ENCODE results near the gene NUDT4B. TPM values are rescaled to one million over a fixed set of nuclear protein-coding genes. Genes with fewer than 3 reads are reported as not detected.
"Not testable (repeated sequence)": the region's sequence is repeated elsewhere in the genome, so short reads cannot be mapped to it uniquely, and the experiment has no call there.

Gene NUDT4B
- total RNA-seq (not detected), total RNA-seq (0 reads per million in 2 donors)

- H3K4me3 Mint-ChIP-seq; H3K9me3 ChIP-seq (ENCODE audit: control insufficient read depth, low read length, poor library complexity, severe bottlenecking); H3K27me3 Mint-ChIP-seq; H3K36me3 Mint-ChIP-seq (ENCODE audit: low read depth); H3K4me1 Mint-ChIP-seq; H3K27ac Mint-ChIP-seq; DNase-seq: not testable (repeated sequence)
- peak; percentile 72 for ATAC-seq
Measured at GRCh38 chr1:148748563-148749334, at the start of gene NUDT4B. Gene NUDT4B (plus strand): TSS chr1:148748774. CDS start chr1:148748953, 179 bp downstream.

- H3K36me3 Mint-ChIP-seq (ENCODE audit: low read depth); H3K4me3 Mint-ChIP-seq; DNase-seq; H3K4me1 Mint-ChIP-seq; H3K9me3 ChIP-seq (ENCODE audit: control insufficient read depth, low read length, poor library complexity, severe bottlenecking); H3K27ac Mint-ChIP-seq; H3K27me3 Mint-ChIP-seq: not testable (repeated sequence)
- peak; percentile 70 for ATAC-seq
Measured at GRCh38 chr1:148699357-148699756, 49.2 kb upstream of the NUDT4B start.

DNA sequence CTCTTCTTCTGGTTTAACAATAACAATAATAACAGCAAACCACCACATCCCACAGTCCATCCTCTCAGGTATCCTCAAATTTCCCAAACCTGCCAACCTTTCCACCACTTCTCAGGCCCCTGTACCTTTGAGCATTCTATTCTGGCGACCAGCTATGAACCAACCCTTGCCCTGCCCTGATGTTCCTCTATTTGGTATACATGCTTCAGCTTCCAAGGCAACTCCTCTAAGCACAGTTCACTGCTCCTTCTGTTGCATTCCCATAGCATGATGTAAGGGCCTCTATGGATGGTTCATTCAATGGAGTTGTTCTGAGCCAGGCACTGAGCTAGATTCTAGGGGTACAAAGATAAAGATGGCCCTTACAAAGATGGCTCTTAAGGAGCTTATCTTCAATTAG lies 46.3 kb upstream of the NUDT4B start:
- not testable (repeated sequence) for DNase-seq; H3K36me3 Mint-ChIP-seq (ENCODE audit: low read depth); H3K27ac Mint-ChIP-seq; H3K27me3 Mint-ChIP-seq; H3K4me1 Mint-ChIP-seq; H3K9me3 ChIP-seq (ENCODE audit: control insufficient read depth, low read length, poor library complexity, severe bottlenecking); H3K4me3 Mint-ChIP-seq; ATAC-seq

GRCh38 chr1:148703973-148704591 lies 44.5 kb upstream of the NUDT4B start:
- not testable (repeated sequence) for ATAC-seq; H3K27me3 Mint-ChIP-seq; H3K4me1 Mint-ChIP-seq; H3K4me3 Mint-ChIP-seq; H3K27ac Mint-ChIP-seq; H3K9me3 ChIP-seq (ENCODE audit: control insufficient read depth, low read length, poor library complexity, severe bottlenecking); H3K36me3 Mint-ChIP-seq (ENCODE audit: low read depth); DNase-seq

DNA sequence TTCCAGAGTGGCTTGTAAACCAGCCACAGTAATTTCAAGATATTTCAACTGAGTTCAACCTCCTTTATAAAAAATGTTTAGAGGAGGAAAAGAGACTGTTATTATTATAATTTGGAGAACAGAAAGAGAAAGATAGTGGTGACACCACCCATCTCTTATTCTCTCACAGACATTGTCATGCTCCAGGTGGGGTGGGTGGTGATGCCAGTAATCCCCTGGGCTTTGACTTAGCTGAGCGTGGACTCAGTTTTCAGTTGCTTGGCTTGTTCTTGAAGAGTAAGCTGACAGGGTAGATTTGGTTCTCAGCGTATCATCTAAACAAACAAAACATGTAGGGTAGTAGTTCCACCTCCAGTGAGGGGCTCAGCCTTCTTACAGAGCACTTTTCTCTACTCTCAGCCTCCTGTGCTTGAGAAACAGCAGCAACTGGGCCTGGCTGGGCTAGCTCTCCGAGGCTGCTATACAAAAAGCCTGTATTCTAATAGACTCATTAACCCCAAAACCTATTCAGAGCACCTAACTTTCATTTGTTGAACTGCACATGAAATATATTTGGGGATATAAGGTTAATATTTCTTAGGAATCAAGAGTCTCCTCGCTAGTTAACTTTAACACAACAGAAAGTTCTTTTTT lies 43.1 kb upstream of the NUDT4B start:
- H3K36me3 Mint-ChIP-seq (ENCODE audit: low read depth); H3K4me1 Mint-ChIP-seq; H3K27me3 Mint-ChIP-seq; H3K27ac Mint-ChIP-seq; H3K4me3 Mint-ChIP-seq; DNase-seq; H3K9me3 ChIP-seq (ENCODE audit: control insufficient read depth, low read length, poor library complexity, severe bottlenecking): not testable (repeated sequence)
- ATAC-seq = peak; percentile 66

- not testable (repeated sequence) for H3K36me3 Mint-ChIP-seq (ENCODE audit: low read depth); H3K4me3 Mint-ChIP-seq; DNase-seq; H3K4me1 Mint-ChIP-seq; H3K9me3 ChIP-seq (ENCODE audit: control insufficient read depth, low read length, poor library complexity, severe bottlenecking); ATAC-seq; H3K27me3 Mint-ChIP-seq; H3K27ac Mint-ChIP-seq
Measured at GRCh38 chr1:148708779-148709333, 39.7 kb upstream of the NUDT4B start.

- H3K4me1 Mint-ChIP-seq; H3K9me3 ChIP-seq (ENCODE audit: control insufficient read depth, low read length, poor library complexity, severe bottlenecking); H3K36me3 Mint-ChIP-seq (ENCODE audit: low read depth); H3K4me3 Mint-ChIP-seq; H3K27me3 Mint-ChIP-seq; DNase-seq; H3K27ac Mint-ChIP-seq: not testable (repeated sequence)
- peak; percentile 54 for ATAC-seq
Measured at GRCh38 chr1:148710772-148711523, 37.6 kb upstream of the NUDT4B start.

- not testable (repeated sequence) for DNase-seq; H3K4me3 Mint-ChIP-seq; H3K9me3 ChIP-seq (ENCODE audit: control insufficient read depth, low read length, poor library complexity, severe bottlenecking); H3K27ac Mint-ChIP-seq; H3K4me1 Mint-ChIP-seq; H3K27me3 Mint-ChIP-seq; H3K36me3 Mint-ChIP-seq (ENCODE audit: low read depth)
- ATAC-seq = peak; percentile 39
Measured at GRCh38 chr1:148712353-148712752, 36.2 kb upstream of the NUDT4B start.

- not testable (repeated sequence) for H3K27ac Mint-ChIP-seq; H3K4me1 Mint-ChIP-seq; DNase-seq; H3K36me3 Mint-ChIP-seq (ENCODE audit: low read depth); H3K27me3 Mint-ChIP-seq; ATAC-seq; H3K4me3 Mint-ChIP-seq; H3K9me3 ChIP-seq (ENCODE audit: control insufficient read depth, low read length, poor library complexity, severe bottlenecking)
Measured at GRCh38 chr1:148715518-148715917, 33.1 kb upstream of the NUDT4B start.

- not testable (repeated sequence) for H3K4me3 Mint-ChIP-seq; H3K27ac Mint-ChIP-seq; H3K9me3 ChIP-seq (ENCODE audit: control insufficient read depth, low read length, poor library complexity, severe bottlenecking); H3K4me1 Mint-ChIP-seq; DNase-seq; H3K27me3 Mint-ChIP-seq; H3K36me3 Mint-ChIP-seq (ENCODE audit: low read depth)
- ATAC-seq = peak; percentile 52
Measured at GRCh38 chr1:148716966-148717520, 31.5 kb upstream of the NUDT4B start.

DNA sequence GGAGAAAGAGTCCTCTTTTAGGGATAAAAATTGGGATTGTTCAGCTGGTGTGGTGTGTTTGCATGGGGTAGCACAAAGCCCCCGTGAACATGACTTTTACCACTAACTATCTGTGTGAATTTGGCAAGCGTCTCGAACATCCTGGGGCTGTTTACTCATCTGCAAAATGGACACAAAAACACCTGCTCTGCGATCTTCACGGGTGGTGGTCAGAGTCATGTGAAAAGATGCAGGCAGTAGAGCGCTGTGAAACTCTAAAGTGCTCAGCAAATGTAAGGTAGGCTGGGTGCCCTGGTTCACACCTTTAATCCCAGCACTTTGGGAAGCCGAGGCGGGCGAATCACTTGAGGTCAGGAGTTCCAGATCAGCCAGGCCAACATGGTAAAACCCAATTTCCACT lies 27.7 kb upstream of the NUDT4B start:
- not testable (repeated sequence) for ATAC-seq; DNase-seq; H3K36me3 Mint-ChIP-seq (ENCODE audit: low read depth); H3K4me3 Mint-ChIP-seq; H3K27me3 Mint-ChIP-seq; H3K9me3 ChIP-seq (ENCODE audit: control insufficient read depth, low read length, poor library complexity, severe bottlenecking); H3K4me1 Mint-ChIP-seq; H3K27ac Mint-ChIP-seq

DNA sequence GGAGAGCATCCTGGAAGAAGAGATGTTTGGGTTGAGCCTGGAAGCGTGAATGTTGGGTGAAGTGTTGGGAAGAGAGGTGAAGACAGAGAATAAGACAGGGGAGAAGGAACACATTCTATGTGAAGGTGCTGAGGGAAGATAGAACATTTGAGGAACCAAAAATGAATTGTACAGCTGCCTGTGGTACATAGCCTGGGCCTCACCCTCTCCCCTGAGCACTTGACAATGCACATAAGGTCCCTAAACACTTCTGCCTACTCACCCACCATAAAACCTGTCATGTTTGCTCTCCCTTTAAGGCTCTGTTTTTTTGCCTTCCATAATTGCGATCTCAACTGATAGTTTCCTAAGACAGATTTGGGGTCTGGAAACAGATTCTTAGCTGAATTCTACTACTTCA lies 25.8 kb upstream of the NUDT4B start:
- not testable (repeated sequence) for H3K4me3 Mint-ChIP-seq; DNase-seq; H3K36me3 Mint-ChIP-seq (ENCODE audit: low read depth); H3K27me3 Mint-ChIP-seq; H3K9me3 ChIP-seq (ENCODE audit: control insufficient read depth, low read length, poor library complexity, severe bottlenecking); H3K4me1 Mint-ChIP-seq; H3K27ac Mint-ChIP-seq
- ATAC-seq = peak; percentile 61

- H3K4me3 Mint-ChIP-seq; DNase-seq; H3K27me3 Mint-ChIP-seq; H3K9me3 ChIP-seq (ENCODE audit: control insufficient read depth, low read length, poor library complexity, severe bottlenecking); H3K36me3 Mint-ChIP-seq (ENCODE audit: low read depth); ATAC-seq; H3K27ac Mint-ChIP-seq; H3K4me1 Mint-ChIP-seq: not testable (repeated sequence)
Measured at GRCh38 chr1:148723515-148723914, 25.1 kb upstream of the NUDT4B start.
